ENCODE measurements around the gene HIVEP3. TPM values are rescaled to one million over a fixed set of nuclear protein-coding genes. Genes with fewer than 3 reads are reported as not detected.
A peak's percentile ranks its signal among the peaks of the same experiment; 100 is the strongest.

The HIVEP3 gene
- total RNA-seq, 3 donors from 2014 or later, result 107 to 117 (median 114) TPM

- Mint-ChIP-seq H3K9me3 (no peaks in the 10 kb centered on the region), H3K4me3 (no peak overlapping the region), H3K27me3 (ENCODE audit: low read depth) (no peaks in the 10 kb centered on the region), H3K4me1 (ENCODE audit: low read depth) (peaks cover 26% of the 10 kb centered on the region), H3K36me3 (ENCODE audit: insufficient read depth) (peaks cover 53% of the 10 kb centered on the region)
- no peak for ATAC-seq
- DNase-seq, result no peak
Observed at GRCh38 chr1:41576206-41576605, 342.5 kb downstream of the HIVEP3 start.

GRCh38 chr1:41574842-41575241 lies 343.9 kb downstream of the HIVEP3 start:
- Mint-ChIP-seq H3K4me3 (no peak overlapping the region), H3K4me1 (ENCODE audit: low read depth) (peaks cover 26% of the 10 kb centered on the region), H3K27me3 (ENCODE audit: low read depth) (no peaks in the 10 kb centered on the region), H3K36me3 (ENCODE audit: insufficient read depth) (peaks cover 52% of the 10 kb centered on the region), H3K9me3 (no peaks in the 10 kb centered on the region)
- no peak for ATAC-seq
- no peak for DNase-seq

GRCh38 chr1:41573785-41574713 lies 344.7 kb downstream of the HIVEP3 start:
- no peak overlapping the region for H3K4me3 Mint-ChIP-seq
- peaks cover 50% of the 10 kb centered on the region for H3K36me3 Mint-ChIP-seq (ENCODE audit: insufficient read depth)
- DNase-seq (peak; percentile 79), ATAC-seq (peak; percentile 89 to 92)
- peaks cover 26% of the 10 kb centered on the region for H3K4me1 Mint-ChIP-seq (ENCODE audit: low read depth)
- H3K9me3 Mint-ChIP-seq, result no peaks in the 10 kb centered on the region
- no peaks in the 10 kb centered on the region for H3K27me3 Mint-ChIP-seq (ENCODE audit: low read depth)

- peaks cover 49% of the 10 kb centered on the region for H3K36me3 Mint-ChIP-seq (ENCODE audit: insufficient read depth)
- no peaks in the 10 kb centered on the region for H3K9me3 Mint-ChIP-seq
- H3K4me3 Mint-ChIP-seq, result no peak overlapping the region
- H3K4me1 Mint-ChIP-seq (ENCODE audit: low read depth), result peaks cover 26% of the 10 kb centered on the region
- no peaks in the 10 kb centered on the region for H3K27me3 Mint-ChIP-seq (ENCODE audit: low read depth)
- ATAC-seq (no peak), DNase-seq (no peak)
Observed at GRCh38 chr1:41573194-41573593, 345.5 kb downstream of the HIVEP3 start.

- Mint-ChIP-seq H3K36me3 (ENCODE audit: insufficient read depth) (peaks cover 51% of the 10 kb centered on the region), H3K4me3 (no peak overlapping the region), H3K9me3 (no peaks in the 10 kb centered on the region), H3K27me3 (ENCODE audit: low read depth) (no peaks in the 10 kb centered on the region), H3K4me1 (ENCODE audit: low read depth) (peaks cover 26% of the 10 kb centered on the region)
- DNase-seq, result no peak
- ATAC-seq, result no peak
Observed at GRCh38 chr1:41572224-41572623, 346.5 kb downstream of the HIVEP3 start.

GRCh38 chr1:41571041-41571440 lies 347.7 kb downstream of the HIVEP3 start:
- Mint-ChIP-seq H3K27me3 (ENCODE audit: low read depth) (no peaks in the 10 kb centered on the region), H3K36me3 (ENCODE audit: insufficient read depth) (peaks cover 59% of the 10 kb centered on the region), H3K4me1 (ENCODE audit: low read depth) (peaks cover 26% of the 10 kb centered on the region), H3K9me3 (no peaks in the 10 kb centered on the region), H3K4me3 (no peak overlapping the region)
- DNase-seq (no peak), ATAC-seq (no peak)

DNA sequence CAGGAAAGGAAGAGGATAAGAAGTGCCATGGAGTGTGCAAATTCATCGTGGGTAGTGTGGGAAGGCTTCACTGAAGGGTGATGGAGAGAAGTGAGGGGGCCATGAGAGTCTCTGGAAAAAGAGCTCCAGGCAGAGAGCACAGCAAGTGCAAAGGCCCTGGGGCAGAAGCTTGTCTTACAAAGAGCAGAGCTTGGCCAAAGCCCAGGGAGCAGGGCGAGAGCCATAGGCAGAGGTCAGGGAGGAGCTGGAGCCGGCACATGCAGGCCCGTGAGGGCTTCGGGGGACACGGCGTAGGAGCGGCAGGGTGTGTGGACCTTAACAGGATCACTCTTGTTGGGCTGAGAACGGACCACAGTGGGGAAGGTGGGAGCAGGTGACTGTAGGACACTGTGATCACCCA lies 350.5 kb downstream of the HIVEP3 start:
- Mint-ChIP-seq H3K4me1 (ENCODE audit: low read depth) (peaks cover 8% of the 10 kb centered on the region), H3K4me3 (no peak overlapping the region), H3K9me3 (no peaks in the 10 kb centered on the region), H3K27me3 (ENCODE audit: low read depth) (no peaks in the 10 kb centered on the region), H3K36me3 (ENCODE audit: insufficient read depth) (peaks cover 71% of the 10 kb centered on the region)
- ATAC-seq, result no peak
- DNase-seq, result no peak

- DNase-seq, result no peak
- no peak for ATAC-seq
- Mint-ChIP-seq H3K27me3 (ENCODE audit: low read depth) (no peaks in the 10 kb centered on the region), H3K36me3 (ENCODE audit: insufficient read depth) (peaks cover 65% of the 10 kb centered on the region), H3K4me3 (no peak overlapping the region), H3K9me3 (no peaks in the 10 kb centered on the region), H3K4me1 (ENCODE audit: low read depth) (peaks cover 7% of the 10 kb centered on the region)
Observed at GRCh38 chr1:41566969-41567368, 351.8 kb downstream of the HIVEP3 start.

- DNase-seq, result no peak
- peaks cover 7% of the 10 kb centered on the region for H3K4me1 Mint-ChIP-seq (ENCODE audit: low read depth)
- no peaks in the 10 kb centered on the region for H3K27me3 Mint-ChIP-seq (ENCODE audit: low read depth)
- H3K36me3 Mint-ChIP-seq (ENCODE audit: insufficient read depth), result peaks cover 63% of the 10 kb centered on the region
- H3K4me3 Mint-ChIP-seq, result no peak overlapping the region
- H3K9me3 Mint-ChIP-seq, result no peaks in the 10 kb centered on the region
- no peak for ATAC-seq
Observed at GRCh38 chr1:41566274-41566885, 352.3 kb downstream of the HIVEP3 start.

GRCh38 chr1:41564741-41565475 lies 353.8 kb downstream of the HIVEP3 start:
- ATAC-seq (no peak), DNase-seq (no peak)
- Mint-ChIP-seq H3K9me3 (no peaks in the 10 kb centered on the region), H3K36me3 (ENCODE audit: insufficient read depth) (peaks cover 66% of the 10 kb centered on the region), H3K27me3 (ENCODE audit: low read depth) (no peaks in the 10 kb centered on the region), H3K4me1 (ENCODE audit: low read depth) (peaks cover 5% of the 10 kb centered on the region), H3K4me3 (no peak overlapping the region)

DNA sequence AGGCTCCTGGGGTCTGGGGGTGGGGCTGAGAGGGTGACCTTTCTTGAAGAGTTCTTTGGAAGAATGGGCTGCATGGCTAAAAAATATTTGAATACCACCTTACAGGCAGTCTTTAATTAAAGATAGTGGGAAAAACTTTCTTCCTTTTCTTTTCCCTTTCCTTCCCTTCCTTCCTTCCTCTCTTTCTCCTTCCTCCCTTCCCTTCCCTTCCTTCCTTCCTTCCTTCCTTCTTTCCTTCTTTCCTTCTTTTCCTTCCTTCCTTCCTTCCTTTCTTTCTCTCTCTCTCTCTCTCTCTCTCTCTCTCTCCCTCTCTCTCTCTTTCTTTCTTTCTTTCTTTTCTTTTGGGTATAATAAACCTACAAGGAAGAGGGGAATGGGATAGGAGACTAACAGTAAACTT lies 356.4 kb downstream of the HIVEP3 start:
- H3K4me3 Mint-ChIP-seq, result no peak overlapping the region
- no peaks in the 10 kb centered on the region for H3K9me3 Mint-ChIP-seq
- H3K36me3 Mint-ChIP-seq (ENCODE audit: insufficient read depth), result peaks cover 66% of the 10 kb centered on the region
- no peaks in the 10 kb centered on the region for H3K27me3 Mint-ChIP-seq (ENCODE audit: low read depth)
- no peak for DNase-seq
- H3K4me1 Mint-ChIP-seq (ENCODE audit: low read depth), result peaks cover 5% of the 10 kb centered on the region
- no peak for ATAC-seq

DNA sequence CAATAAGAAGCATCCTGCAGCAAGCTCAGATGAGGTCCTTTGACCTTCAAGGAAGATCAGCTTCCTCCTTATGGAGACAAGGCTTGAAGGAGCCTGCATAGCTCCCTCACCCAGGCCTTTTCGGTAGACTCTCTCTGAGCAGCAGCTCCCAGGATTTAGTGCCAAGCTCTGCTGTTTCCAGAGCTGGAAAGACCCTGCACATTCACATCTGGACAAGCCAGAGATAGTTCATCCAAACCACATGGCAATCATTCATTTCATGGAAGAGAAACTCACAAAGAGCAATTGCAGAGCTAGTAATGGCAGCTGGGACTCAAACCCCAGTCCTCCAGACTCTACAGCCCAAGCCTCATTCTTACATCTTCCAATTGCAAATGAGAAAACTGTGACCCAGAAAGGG lies 357.8 kb downstream of the HIVEP3 start:
- H3K4me3 Mint-ChIP-seq, result no peak overlapping the region
- H3K4me1 Mint-ChIP-seq (ENCODE audit: low read depth), result peaks cover 3% of the 10 kb centered on the region
- peaks cover 68% of the 10 kb centered on the region for H3K36me3 Mint-ChIP-seq (ENCODE audit: insufficient read depth)
- ATAC-seq (no peak), DNase-seq (no peak)
- H3K9me3 Mint-ChIP-seq, result no peaks in the 10 kb centered on the region
- H3K27me3 Mint-ChIP-seq (ENCODE audit: low read depth), result no peaks in the 10 kb centered on the region

DNA sequence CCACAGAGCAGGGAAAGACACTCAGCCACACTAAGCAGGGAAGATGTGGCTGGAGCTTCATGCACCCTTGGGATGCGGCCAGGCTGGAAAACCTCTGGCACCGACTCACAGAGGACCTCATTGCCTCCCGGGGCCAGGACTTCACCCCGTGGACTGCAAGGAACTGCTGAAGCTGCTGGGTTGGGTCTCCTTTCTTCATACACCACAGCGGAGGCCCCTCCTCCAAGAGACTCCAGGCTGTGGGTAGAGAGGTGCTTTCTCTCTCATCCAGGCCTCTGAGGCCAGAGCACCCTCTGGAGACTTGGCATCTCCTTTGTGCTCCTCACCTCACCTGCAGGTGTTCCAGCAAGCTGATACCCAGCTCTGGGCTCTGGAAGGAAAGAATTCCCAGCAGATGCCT lies 358.2 kb downstream of the HIVEP3 start:
- no peak for DNase-seq
- H3K36me3 Mint-ChIP-seq (ENCODE audit: insufficient read depth), result peaks cover 68% of the 10 kb centered on the region
- no peaks in the 10 kb centered on the region for H3K27me3 Mint-ChIP-seq (ENCODE audit: low read depth)

DNA sequence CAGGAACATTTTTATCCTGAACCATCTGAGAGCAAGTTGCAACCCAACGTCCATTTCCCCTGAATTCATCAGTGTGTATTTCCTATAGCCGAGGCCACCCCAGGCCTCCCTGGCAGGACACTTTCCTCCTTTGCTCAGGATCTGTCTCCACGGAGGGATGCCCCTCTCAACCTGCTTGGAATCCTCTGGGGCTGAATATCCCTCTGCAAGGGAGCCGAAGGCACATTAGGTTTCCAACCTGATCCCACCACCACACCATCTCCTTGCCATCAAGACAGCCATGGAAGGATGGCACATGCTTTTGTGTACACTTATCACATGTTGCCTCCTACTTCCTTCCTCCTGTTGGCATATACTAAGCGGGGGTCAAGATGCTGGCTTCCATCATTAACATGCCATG lies 359.4 kb downstream of the HIVEP3 start:
- no peak overlapping the region for H3K4me3 Mint-ChIP-seq
- ATAC-seq, result no peak
- peaks cover 63% of the 10 kb centered on the region for H3K36me3 Mint-ChIP-seq (ENCODE audit: insufficient read depth)

More for the DNA sequence above, 358.2 kb downstream of the HIVEP3 start:
- peaks cover 3% of the 10 kb centered on the region for H3K9me3 Mint-ChIP-seq
- no peak for ATAC-seq
- H3K4me3 Mint-ChIP-seq, result no peak overlapping the region
- H3K4me1 Mint-ChIP-seq (ENCODE audit: low read depth), result peaks cover 3% of the 10 kb centered on the region

More for the DNA sequence above, 359.4 kb downstream of the HIVEP3 start:
- peaks cover 3% of the 10 kb centered on the region for H3K9me3 Mint-ChIP-seq
- DNase-seq, result no peak
- H3K4me1 Mint-ChIP-seq (ENCODE audit: low read depth), result peaks cover 3% of the 10 kb centered on the region
- no peaks in the 10 kb centered on the region for H3K27me3 Mint-ChIP-seq (ENCODE audit: low read depth)

Measured in activated T-cell treated with anti-CD3 and anti-CD28 coated beads, Interleukin-2, amount 50 U/mL, for 4 hours (primary cell).